ENCODE results near the gene KRTAP4-16.

DNA sequence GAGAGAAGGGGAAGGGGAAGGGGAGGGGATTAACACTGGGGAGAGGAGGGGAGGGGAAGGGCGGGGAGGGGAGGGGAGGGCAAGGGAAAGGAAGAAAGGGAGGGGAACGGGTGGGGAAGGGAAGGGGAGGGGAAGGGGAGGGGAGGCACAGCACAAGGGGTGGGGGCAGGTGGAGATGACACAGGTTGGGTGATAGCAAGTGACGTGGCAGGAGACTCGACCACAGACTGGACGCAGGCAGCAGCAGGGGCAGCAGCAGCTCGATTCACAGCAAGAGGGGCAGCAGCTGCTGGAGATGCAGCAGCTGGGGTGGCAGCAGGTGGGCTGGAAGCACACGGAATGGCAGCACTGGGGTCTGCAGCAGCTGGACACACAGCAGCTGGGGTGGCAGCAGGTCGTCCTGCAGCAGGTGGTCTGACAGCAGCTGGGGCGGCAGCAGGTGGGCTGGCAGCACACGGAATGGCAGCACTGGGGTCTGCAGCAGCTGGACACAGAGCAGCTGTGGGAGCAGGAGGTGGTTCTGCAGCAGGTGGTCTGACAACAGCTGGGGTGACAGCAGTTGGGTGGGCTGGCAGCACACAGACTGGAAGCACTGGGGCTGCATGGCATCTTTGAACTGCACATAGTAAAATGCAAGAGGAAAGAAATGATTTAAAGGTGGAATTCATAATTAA is at the start of gene KRTAP4-16:
- TF ChIP-seq CTCF (conservative IDR thresholded peaks at IDR 0.05) (no peak), EZH2 (IDR thresholded peaks at IDR 0.05; ENCODE audit: low read depth) (no peak)

Data from PC-9 (cell line).